Ovary (tissue), 9 donors: ENCODE results near the gene LYRM9. TPM values are rescaled to one million over a fixed set of nuclear protein-coding genes. Genes with fewer than 3 reads are reported as not detected.

Experiments used
- DNase-seq, 5 donors: peaks; one replicate each; pipeline ENCODE4 v3.0.0-alpha.2; 2019 to 2020
- H3K27ac ChIP-seq, 2 donors: fragments of 200-600 bp; one replicate each; pipeline versions ENCODE4 v1.5.1 to v1.8.0; 2019 to 2022
- H3K27me3 ChIP-seq: fragments of 200-600 bp; one replicate; pipeline ENCODE4 v1.8.0; 2022
- H3K36me3 ChIP-seq: fragments of 200-600 bp; sonication (generic); one replicate; pipeline ENCODE4 v1.5.1; 2019
- H3K4me1 ChIP-seq: one replicate; pipeline ENCODE4 v1.8.1; 2013; ENCODE audit warnings: mild to moderate bottlenecking, moderate library complexity; ENCODE audit not compliant: insufficient read depth
- H3K4me3 ChIP-seq: fragments of 200-600 bp; sonication (generic); one replicate; pipeline ENCODE4 v1.5.1; 2017
- H3K9me3 ChIP-seq, 2 donors: fragments of 200-600 bp in 1 of 2; sonication (generic) in 1 of 2; one replicate each; pipeline versions ENCODE4 v1.5.1 to v1.8.1; 2013 to 2019; ENCODE audit warnings: mild to moderate bottlenecking in 1 of 2, moderate library complexity in 1 of 2
- EP300 ChIP-seq: sonication (generic); formaldehyde crosslinking; IDR thresholded peaks from one replicate; pipeline ENCODE4 v1.6.1; 2017; ENCODE audit warnings: antibody characterized with exemption
- POLR2A ChIP-seq: fragments of 450-650 bp; IDR thresholded peaks from one replicate; pipeline ENCODE4 v1.6.1; 2017; ENCODE audit warnings: antibody characterized with exemption, mild to moderate bottlenecking, moderate library complexity
- WGBS, 3 donors: extraction: QIAGEN DNeasy Blood & Tissue Kit in 1 of 3; methylation state at CpG; one replicate each; pipeline versions ENCODE4 v1.1.5 to v1.1.7; 2013 to 2017; 5-methylcytosine and 5-hydroxymethylcytosine counted together
- intact Hi-C, 4 donors: fragments of 100-400 bp; cut with DNase I; formaldehyde crosslinking; loops; one replicate each; pipeline versions ENCODE4 v1.11.0 to v1.15.1; 2022 to 2023
- polyA plus RNA-seq, 2 donors: library from polyadenylated mRNA; stranded (reverse); fragments of 200-250 nt in 1 of 2; fragments of 350-450 nt in 1 of 2; fragmentation: Illumina TruSeq in 1 of 2; extraction: RNeasy Lipid Tissue Mini Kit (QIAGEN cat#74804) in 1 of 2; gene quantifications; one replicate each; pipeline ENCODE4 v1.2.3, GENCODE V29; 2013 to 2014
- total RNA-seq, 7 donors: library from RNA; depleted of rRNA in 2 of 7; stranded (reverse); fragments of >200 nt in 2 of 7; fragmentation: NEBNext Ultra II Directional in 3 of 7; extraction: Animal tissue kit (Norgen Biotek cat#: 25700) in 3 of 7; gene quantifications; one replicate each; pipeline versions ENCODE4 v1.1.0 to v1.2.4, GENCODE V29; 2016 to 2023
- TF ChIP-seq, protein P1 (sequence below), 3 donors: fragments of 450-650 bp in 2 of 3; fragments of 200-600 bp in 1 of 3; IDR thresholded peaks; one replicate each; pipeline versions ENCODE4 v1.5.1 to v1.8.0; 2016 to 2022; ENCODE audit warnings: antibody characterized with exemption in 3 of 3, mild to moderate bottlenecking in 1 of 3
- donor health status: DM: no; HTN: no; CAD: no; lungs with moderate emphysema.
- donor health status: DM: no; HTN: no; CAD: no.
- donor health status: Bipolar disorder and iron deficiency.
- donor health status: DM: yes; HTN: yes; CAD: no.
- donor health status: DM: no; HTN: no; CAD: no.
- donor health status: DM: yes; HTN: yes; CAD: no.

LYRM9 gene
- total and polyA plus RNA-seq, 9 donors = 17.5 to 39.8 (median 20.5) TPM

DNA sequence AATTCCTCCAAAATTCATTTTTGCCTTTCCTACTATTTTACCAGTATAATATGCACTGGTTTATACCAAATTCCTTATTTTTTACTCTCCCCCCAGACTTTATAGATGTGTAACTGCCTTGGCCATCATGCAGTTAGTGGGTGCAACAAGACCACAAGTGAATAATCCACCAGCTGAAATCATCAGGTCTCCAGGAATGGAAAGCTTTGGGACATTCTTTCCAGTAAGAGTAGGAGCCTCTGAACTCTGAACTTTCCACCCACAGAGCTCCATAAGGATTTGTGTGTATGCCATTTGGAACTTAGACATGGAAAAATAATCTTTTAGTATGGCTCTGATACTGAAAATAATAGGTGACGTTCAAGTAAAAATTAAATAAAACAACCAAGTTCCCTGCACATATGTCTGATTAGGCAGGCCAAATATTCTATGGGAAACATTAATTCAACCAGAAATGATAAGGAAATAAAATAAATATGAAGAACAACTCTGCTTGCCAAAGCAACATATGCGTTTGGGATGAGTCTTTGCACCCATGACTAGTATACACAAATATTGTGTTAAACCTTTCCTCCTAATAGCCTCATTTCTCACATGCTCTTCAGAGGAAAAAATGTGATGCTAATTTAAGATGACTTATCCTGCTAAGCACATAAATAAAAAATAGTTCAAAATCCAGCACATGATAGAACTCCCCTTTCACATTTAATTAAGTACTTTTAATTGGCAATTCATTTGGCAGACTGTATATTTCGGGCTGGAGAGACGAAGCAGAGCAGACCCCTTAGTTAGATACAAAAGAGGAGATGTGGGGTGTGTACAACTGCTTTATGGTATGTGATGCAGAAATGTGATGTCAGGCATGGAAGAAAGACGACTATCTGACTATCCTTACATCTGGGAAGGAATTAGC, 11.6 kb upstream of the LYRM9 start:
- Histone ChIP-seq H3K27me3 (no peaks in the 10 kb centered on the region), H3K36me3 (no peaks in the 10 kb centered on the region), H3K9me3 (no peaks in the 10 kb centered on the region), H3K4me1 (no peaks in the 10 kb centered on the region), H3K27ac (no peak overlapping the region), H3K4me3 (no peak overlapping the region)
- TF ChIP-seq, protein P1, sequence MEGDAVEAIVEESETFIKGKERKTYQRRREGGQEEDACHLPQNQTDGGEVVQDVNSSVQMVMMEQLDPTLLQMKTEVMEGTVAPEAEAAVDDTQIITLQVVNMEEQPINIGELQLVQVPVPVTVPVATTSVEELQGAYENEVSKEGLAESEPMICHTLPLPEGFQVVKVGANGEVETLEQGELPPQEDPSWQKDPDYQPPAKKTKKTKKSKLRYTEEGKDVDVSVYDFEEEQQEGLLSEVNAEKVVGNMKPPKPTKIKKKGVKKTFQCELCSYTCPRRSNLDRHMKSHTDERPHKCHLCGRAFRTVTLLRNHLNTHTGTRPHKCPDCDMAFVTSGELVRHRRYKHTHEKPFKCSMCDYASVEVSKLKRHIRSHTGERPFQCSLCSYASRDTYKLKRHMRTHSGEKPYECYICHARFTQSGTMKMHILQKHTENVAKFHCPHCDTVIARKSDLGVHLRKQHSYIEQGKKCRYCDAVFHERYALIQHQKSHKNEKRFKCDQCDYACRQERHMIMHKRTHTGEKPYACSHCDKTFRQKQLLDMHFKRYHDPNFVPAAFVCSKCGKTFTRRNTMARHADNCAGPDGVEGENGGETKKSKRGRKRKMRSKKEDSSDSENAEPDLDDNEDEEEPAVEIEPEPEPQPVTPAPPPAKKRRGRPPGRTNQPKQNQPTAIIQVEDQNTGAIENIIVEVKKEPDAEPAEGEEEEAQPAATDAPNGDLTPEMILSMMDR (IDR thresholded peaks at IDR 0.05) = no peak
- no peak for TF ChIP-seq POLR2A
- TF ChIP-seq EP300 = no peak
- intact Hi-C loops = no loop called here
- no peak for DNase-seq
- WGBS, 3 donors = 43 to 53% (median 48%) methylated on average over 5 of the region's 5 CpGs

DNA sequence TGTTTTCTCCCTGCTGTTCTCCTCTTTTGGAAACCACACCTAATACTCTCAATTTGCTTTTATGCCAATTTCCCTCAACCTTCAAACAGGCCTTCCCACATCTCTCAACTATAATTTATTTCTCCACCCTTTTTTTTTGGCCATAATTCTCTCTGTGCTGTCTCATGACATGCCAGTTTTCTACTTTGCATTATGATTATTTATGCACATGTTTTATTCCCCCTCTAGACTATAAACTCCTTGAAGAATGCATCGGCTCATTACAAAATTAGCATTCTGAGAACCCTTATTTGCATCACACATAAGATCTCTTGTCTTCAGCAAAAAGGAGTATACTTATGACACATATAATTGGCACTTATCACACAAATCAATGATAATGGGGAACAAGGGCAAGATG, 10.9 kb upstream of the LYRM9 start:
- 69 to 96% (median 87%) methylated on average over 1 of the region's 1 CpG for WGBS, 3 donors
- DNase-seq = no peak
- H3K9me3 ChIP-seq = no peaks in the 10 kb centered on the region
- no peaks in the 10 kb centered on the region for H3K27me3 ChIP-seq
- H3K36me3 ChIP-seq = no peaks in the 10 kb centered on the region
- no peak overlapping the region for H3K4me3 ChIP-seq
- H3K4me1 ChIP-seq = no peaks in the 10 kb centered on the region
- TF ChIP-seq POLR2A (no peak), EP300 (no peak)
- TF ChIP-seq, protein P1 (IDR thresholded peaks at IDR 0.05) = no peak
- H3K27ac ChIP-seq = no peak overlapping the region
- intact Hi-C loops = no loop called here

DNA sequence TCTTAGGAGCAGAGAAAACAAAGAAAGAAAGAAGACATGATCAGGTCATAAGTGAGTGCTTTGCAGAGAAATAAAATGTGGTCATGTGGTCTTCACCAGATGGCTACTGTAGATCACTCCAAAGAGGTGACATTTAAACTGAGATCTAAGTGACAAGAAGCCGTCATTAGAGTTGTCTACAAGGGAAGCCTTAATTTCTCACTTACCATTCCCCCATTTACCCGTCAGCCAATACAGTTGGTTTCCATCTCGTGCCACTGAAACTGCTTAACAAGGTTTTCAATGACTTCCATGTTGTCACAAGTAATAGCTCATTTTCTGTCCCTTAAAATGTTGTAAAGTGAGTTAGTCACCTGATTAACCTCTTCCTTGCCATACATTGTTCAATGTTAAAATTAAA, 6.4 kb upstream of the LYRM9 start:
- Histone ChIP-seq H3K27me3 (no peaks in the 10 kb centered on the region), H3K4me1 (no peaks in the 10 kb centered on the region), H3K4me3 (no peak overlapping the region), H3K36me3 (no peaks in the 10 kb centered on the region), H3K27ac (no peak overlapping the region), H3K9me3 (no peaks in the 10 kb centered on the region)
- WGBS, 3 donors = 85 to 95% (median 86%) methylated on average over 3 of the region's 3 CpGs
- no peak for TF ChIP-seq POLR2A
- no peak for TF ChIP-seq EP300
- TF ChIP-seq, protein P1 (IDR thresholded peaks at IDR 0.05) = no peak
- intact Hi-C loops = no loop called here
- DNase-seq = no peak

DNA sequence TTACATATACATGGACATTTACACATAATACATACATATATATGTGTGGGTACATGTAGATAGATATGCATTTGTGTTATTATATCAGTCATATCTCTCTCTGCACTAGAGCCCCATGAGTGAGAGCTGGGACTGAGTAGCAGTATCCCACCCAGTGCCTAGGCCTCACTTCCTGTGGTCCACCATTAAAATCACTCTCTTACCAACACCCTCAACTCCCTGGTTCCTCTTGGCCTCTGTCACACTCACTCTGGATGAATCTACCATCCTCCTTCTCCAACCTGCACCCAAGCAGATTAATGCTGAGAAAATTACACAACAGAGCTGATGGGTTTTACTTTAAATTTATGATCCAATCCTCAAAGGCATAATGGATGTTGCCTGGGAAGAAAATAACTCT, 4.9 kb upstream of the LYRM9 start:
- no peak overlapping the region for H3K27ac ChIP-seq
- intact Hi-C loops = no loop called here
- no peaks in the 10 kb centered on the region for H3K36me3 ChIP-seq
- H3K4me1 ChIP-seq = no peaks in the 10 kb centered on the region
- no peak for DNase-seq
- TF ChIP-seq POLR2A = no peak
- no peak for TF ChIP-seq EP300
- TF ChIP-seq, protein P1 (IDR thresholded peaks at IDR 0.05) = no peak
- H3K27me3 ChIP-seq = no peaks in the 10 kb centered on the region
- no peak overlapping the region for H3K4me3 ChIP-seq
- no peaks in the 10 kb centered on the region for H3K9me3 ChIP-seq
